CD4-positive, alpha-beta memory T cell (primary cell): ENCODE measurements around the gene TRIM71. TPM values are rescaled to one million over a fixed set of nuclear protein-coding genes. Genes with fewer than 3 reads are reported as not detected.
A peak's percentile ranks its signal among the peaks of the same experiment; 100 is the strongest.
"Not testable (repeated sequence)": the region's sequence is repeated elsewhere in the genome, so short reads cannot be mapped to it uniquely, and the experiment has no call there.

Experiments
- CTCF ChIA-PET: fragments of 350-600 bp; sonication (Branson Sonifier 250); formaldehyde crosslinking; loops from one replicate; lab custom pipeline; 2021; ENCODE audit warnings: inconsistent platforms; ENCODE audit not compliant: partially characterized antibody; lab: Charles Lee
- POLR2A ChIA-PET: fragments of 350-600 bp; sonication (Branson Sonifier 250); formaldehyde crosslinking; loops from one replicate; lab custom pipeline; 2021; ENCODE audit not compliant: partially characterized antibody; lab: Charles Lee
- DNase-seq, 5 donors: peaks; one replicate each; pipeline versions ENCODE4 v3.0.0 to v3.0.0-alpha.2; 2020 to 2022; ENCODE audit warnings: mixed read lengths in 1 of 5
- H3K27ac ChIP-seq: one replicate; pipeline ENCODE4 v1.7.0; 2013; ENCODE audit warnings: low read depth, low read length
- H3K27me3 ChIP-seq: 2 replicates; pipeline ENCODE4 v1.7.0; 2013; ENCODE audit warnings: mild to moderate bottlenecking, low read length, moderate library complexity; ENCODE audit not compliant: insufficient read depth
- H3K36me3 ChIP-seq: 2 replicates; pipeline ENCODE4 v1.7.0; 2013; ENCODE audit warnings: mild to moderate bottlenecking, low read length, moderate library complexity; ENCODE audit not compliant: insufficient read depth
- H3K4me1 ChIP-seq: 2 replicates; pipeline ENCODE4 v1.7.0; 2013; ENCODE audit warnings: mild to moderate bottlenecking, low read length, moderate library complexity; ENCODE audit not compliant: insufficient read depth
- H3K4me3 ChIP-seq, 2 donors: one replicate each; pipeline ENCODE4 v1.7.0; 2013; ENCODE audit warnings: low read length in 2 of 2, mild to moderate bottlenecking in 1 of 2
- H3K9me3 ChIP-seq, 2 donors: one replicate each; pipeline ENCODE4 v1.7.0; 2013; ENCODE audit warnings: low read length in 2 of 2, control low read depth in 1 of 2; ENCODE audit not compliant: control insufficient read depth in 1 of 2
- H3K27ac Mint-ChIP-seq, 7 donors: one replicate each; pipeline ENCODE4 v1.8.0; 2020 to 2021; ENCODE audit warnings: mixed read lengths in 7 of 7, mild to moderate bottlenecking in 6 of 7, inconsistent platforms in 3 of 7, moderate library complexity in 3 of 7
- H3K27me3 Mint-ChIP-seq, 2 donors: one replicate each; pipeline ENCODE4 v1.8.0; 2020 to 2021; ENCODE audit warnings: mixed read lengths in 2 of 2
- H3K36me3 Mint-ChIP-seq, 2 donors: one replicate each; pipeline ENCODE4 v1.8.0; 2020 to 2021; ENCODE audit warnings: mixed read lengths in 2 of 2, inconsistent platforms in 1 of 2, mild to moderate bottlenecking in 1 of 2
- H3K4me1 Mint-ChIP-seq, 4 donors: one replicate each; pipeline ENCODE4 v1.8.0; 2020 to 2021; ENCODE audit warnings: mixed read lengths in 4 of 4, mild to moderate bottlenecking in 1 of 4
- H3K4me3 Mint-ChIP-seq, 8 donors: one replicate each; pipeline ENCODE4 v1.8.0; 2020 to 2021; ENCODE audit warnings: mixed read lengths in 8 of 8, mild to moderate bottlenecking in 7 of 8, moderate library complexity in 6 of 8, inconsistent platforms in 3 of 8
- H3K9me3 Mint-ChIP-seq, 8 donors: one replicate each; pipeline ENCODE4 v1.8.0; 2020 to 2021; ENCODE audit warnings: mixed read lengths in 8 of 8, mild to moderate bottlenecking in 5 of 8, inconsistent platforms in 3 of 8, moderate library complexity in 1 of 8
- intact Hi-C: fragments of 100-400 bp; cut with micrococcal nuclease; formaldehyde crosslinking; loops from one replicate; pipeline ENCODE4 v1.15.1; 2023
- polyA plus RNA-seq, 2 donors: library from polyadenylated mRNA; unstranded; fragments of 300-500 nt; fragmentation: Illumina TruSeq; gene quantifications; one replicate each; pipeline ENCODE4 v1.2.3, GENCODE V29; 2021
- total RNA-seq, 2 experiments: library from RNA; stranded (reverse); gene quantifications; one replicate each; pipeline ENCODE4 v1.2.3, GENCODE V29; 2021

The TRIM71 gene
- total and polyA plus RNA-seq, 4 experiments from 2014 or later: not detected

DNA sequence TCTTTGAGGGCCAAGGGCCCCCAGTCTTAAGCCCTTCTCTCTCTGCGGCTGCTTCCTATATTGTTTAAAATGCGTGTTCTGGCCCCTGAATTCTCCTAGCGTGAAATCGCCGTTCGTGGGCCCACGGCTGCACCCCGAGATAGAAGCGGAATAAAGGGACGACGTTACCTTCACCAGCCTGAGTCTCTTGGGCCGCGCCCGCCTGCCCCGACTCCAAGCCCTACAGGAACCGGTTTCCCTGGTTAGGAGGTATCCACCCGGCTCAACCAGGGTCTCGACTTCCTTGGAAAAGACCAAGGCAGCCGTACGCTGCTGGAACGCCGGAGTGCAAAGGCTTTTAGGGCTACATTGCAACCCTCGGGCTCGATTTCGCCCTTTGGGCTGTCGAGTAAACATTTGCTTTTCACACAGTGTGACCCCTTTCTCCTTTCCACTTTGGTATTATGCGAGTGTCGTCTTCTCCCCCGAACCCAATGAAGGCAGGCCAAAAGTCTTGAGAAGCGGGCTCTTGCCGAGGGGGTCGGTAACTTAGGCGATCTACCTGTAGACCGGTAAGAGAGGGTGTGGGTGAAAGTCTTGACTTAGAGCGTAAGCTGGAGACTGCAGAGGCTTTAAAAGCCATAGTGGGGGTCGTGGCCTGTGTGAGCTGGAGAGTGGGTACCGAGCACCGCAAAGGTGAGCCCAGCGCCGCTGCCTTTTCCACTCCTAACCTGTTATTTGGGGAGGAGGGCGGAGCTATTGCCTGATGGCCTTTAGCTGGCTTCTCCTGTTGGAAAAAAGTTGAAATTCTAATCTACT lies 2.0 kb downstream of the TRIM71 start:
- POLR2A ChIA-PET: no interaction called here
- peaks cover 32 to 35% of the 10 kb centered on the region in 2 donors for H3K27me3 Mint-ChIP-seq

DNA sequence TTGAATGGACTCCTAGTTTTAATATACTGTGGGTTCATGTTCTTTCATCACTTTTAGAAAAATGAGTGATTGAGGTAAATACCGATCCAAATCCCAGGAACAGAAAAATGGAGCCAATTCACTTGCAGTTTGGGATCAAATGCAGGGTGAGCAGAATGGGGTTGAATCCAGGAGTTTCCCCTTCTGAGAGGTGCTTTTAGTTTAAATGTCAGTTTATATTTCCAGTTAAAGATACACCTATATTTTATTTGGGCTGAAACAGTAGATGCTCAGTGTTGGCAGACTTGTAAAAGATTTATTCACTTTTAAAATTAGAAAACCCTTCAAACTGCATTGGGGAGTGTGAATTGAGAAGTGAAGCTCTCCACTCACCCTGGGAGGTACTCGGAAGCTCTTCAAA lies 2.6 kb downstream of the TRIM71 start:
- Histone ChIP-seq H3K4me1 (peaks cover 5% of the 10 kb centered on the region), H3K27ac (no peak overlapping the region), H3K4me3 (no peak overlapping the region), H3K36me3 (no peaks in the 10 kb centered on the region), H3K9me3 (no peaks in the 10 kb centered on the region), H3K27me3 (no peaks in the 10 kb centered on the region)
- Mint-ChIP-seq H3K27me3 (peaks cover 31 to 33% of the 10 kb centered on the region in 2 donors), H3K9me3 (peaks cover 0 to 3% (median 0%) of the 10 kb centered on the region in 8 donors), H3K4me1 (peaks cover 5 to 21% (median 16%) of the 10 kb centered on the region in 4 donors), H3K36me3 (no peaks in the 10 kb centered on the region), H3K4me3 (peak overlapping the region in 3 of 8 donors; percentile 21 to 66 (median 24)), H3K27ac (no peak overlapping the region)
- no peak for DNase-seq
- ChIA-PET POLR2A (no interaction called here), CTCF (interaction anchor here (1.4 kb wide), 1 partner anchor 10 kb away, joined by 4 read pairs; no protein-coding TSS in a partner anchor)
- intact Hi-C loops: no loop called here

More for the DNA sequence above, 2.0 kb downstream of the TRIM71 start:
- Mint-ChIP-seq H3K4me1 (peaks cover 6 to 23% (median 17%) of the 10 kb centered on the region in 4 donors), H3K9me3 (peaks cover 0 to 3% (median 0%) of the 10 kb centered on the region in 8 donors), H3K27ac (no peak overlapping the region), H3K36me3 (no peaks in the 10 kb centered on the region), H3K4me3 (peak overlapping the region in 6 of 8 donors; percentile 5 to 75 (median 45))
- Histone ChIP-seq H3K4me3 (no peak overlapping the region), H3K27me3 (no peaks in the 10 kb centered on the region), H3K36me3 (no peaks in the 10 kb centered on the region), H3K4me1 (peaks cover 5% of the 10 kb centered on the region), H3K9me3 (no peaks in the 10 kb centered on the region), H3K27ac (no peak overlapping the region)
- CTCF ChIA-PET: interaction anchor here (1.4 kb wide), 1 partner anchor 11 kb away, joined by 4 read pairs; no protein-coding TSS in a partner anchor
- no peak for DNase-seq
- intact Hi-C loops: no loop called here

DNA sequence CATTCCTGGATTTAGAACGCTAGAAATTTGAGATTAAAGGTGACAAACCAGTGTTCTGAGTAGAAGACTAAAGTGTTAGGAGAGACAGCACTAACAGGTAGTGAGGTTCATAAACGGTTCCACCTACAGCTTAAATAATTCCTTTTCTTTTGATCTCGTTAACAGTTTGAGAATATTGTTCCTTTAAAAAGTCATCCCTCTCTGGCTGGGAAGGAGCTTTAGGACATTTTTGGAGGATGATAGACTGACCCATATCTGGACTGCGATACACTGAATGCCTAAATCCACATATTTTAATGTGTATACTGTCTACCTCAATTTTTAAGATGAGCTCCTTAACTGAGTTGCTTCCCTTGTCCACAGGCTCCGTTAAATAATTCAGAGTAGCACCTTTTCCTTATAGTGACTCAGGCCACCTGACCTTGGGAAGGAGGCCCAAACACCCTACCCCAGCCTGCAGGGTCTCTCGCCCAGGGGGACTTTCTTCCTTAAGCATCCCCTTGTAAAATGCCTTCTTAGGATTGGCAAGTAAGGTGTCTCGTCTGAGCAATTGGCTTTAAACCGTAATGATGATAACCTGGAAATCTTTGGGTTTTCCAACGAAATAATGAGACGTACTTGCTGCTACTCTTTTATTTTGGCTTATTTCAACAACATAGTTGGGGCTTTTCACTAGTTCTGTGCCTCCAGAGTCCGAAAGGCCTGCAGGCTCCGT lies 3.3 kb downstream of the TRIM71 start:
- Histone ChIP-seq H3K27ac (no peak overlapping the region), H3K9me3 (no peaks in the 10 kb centered on the region), H3K27me3 (no peaks in the 10 kb centered on the region), H3K4me1 (peaks cover 5% of the 10 kb centered on the region), H3K4me3 (no peak overlapping the region), H3K36me3 (no peaks in the 10 kb centered on the region)
- Mint-ChIP-seq H3K4me1 (peaks cover 2 to 16% (median 13%) of the 10 kb centered on the region in 4 donors), H3K27ac (no peak overlapping the region), H3K9me3 (peaks cover 0 to 3% (median 0%) of the 10 kb centered on the region in 8 donors), H3K4me3 (no peak overlapping the region), H3K27me3 (peaks cover 26 to 32% of the 10 kb centered on the region in 2 donors), H3K36me3 (no peaks in the 10 kb centered on the region)
- ChIA-PET CTCF (interaction anchor here (1.4 kb wide), 1 partner anchor 9 kb away, joined by 4 read pairs; no protein-coding TSS in a partner anchor), POLR2A (no interaction called here)
- DNase-seq: no peak
- intact Hi-C loops: no loop called here

DNA sequence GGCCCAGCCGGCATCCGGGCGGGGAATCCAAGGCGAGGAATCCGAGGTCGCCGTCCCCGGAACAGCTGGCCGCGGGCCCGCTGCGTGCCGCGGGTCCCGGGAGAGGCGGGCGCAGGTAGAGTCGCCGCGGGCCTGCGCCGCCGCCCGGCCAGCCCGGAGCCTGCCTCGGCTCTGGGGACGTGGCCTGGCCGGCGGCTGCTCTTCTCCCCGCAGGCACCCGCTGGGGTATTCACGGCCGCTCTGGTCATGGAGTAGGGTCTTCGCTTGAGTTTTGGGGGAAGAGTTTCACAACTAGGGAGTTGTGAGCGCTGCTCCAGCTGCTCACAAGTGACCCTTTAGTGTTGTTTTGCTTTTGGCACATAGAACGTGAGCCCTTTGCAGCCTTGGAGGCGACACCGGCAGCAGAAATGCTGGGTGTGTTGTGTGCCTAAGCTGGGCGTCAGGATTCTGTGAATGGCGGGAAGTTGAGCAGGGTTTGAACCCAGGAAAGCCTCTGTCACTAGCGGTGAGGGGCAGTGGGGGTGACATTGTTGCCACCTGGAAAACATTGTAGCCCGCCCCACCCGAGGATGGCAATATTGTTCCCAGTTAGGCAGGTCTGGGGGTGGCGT lies 4.0 kb downstream of the TRIM71 start:
- Histone ChIP-seq H3K27me3 (no peaks in the 10 kb centered on the region), H3K4me1 (peaks cover 5% of the 10 kb centered on the region), H3K36me3 (no peaks in the 10 kb centered on the region), H3K9me3 (no peaks in the 10 kb centered on the region), H3K27ac (no peak overlapping the region), H3K4me3 (no peak overlapping the region)
- ChIA-PET CTCF (no interaction called here), POLR2A (no interaction called here)
- peaks cover 2 to 16% (median 13%) of the 10 kb centered on the region in 4 donors for H3K4me1 Mint-ChIP-seq
- intact Hi-C loops: no loop called here
- H3K27me3 Mint-ChIP-seq: peaks cover 27 to 32% of the 10 kb centered on the region in 2 donors
- no peaks in the 10 kb centered on the region for H3K36me3 Mint-ChIP-seq
- H3K9me3 Mint-ChIP-seq: peaks cover 0 to 3% (median 0%) of the 10 kb centered on the region in 8 donors
- H3K4me3 Mint-ChIP-seq: no peak overlapping the region
- DNase-seq: no peak
- no peak overlapping the region for H3K27ac Mint-ChIP-seq

DNA sequence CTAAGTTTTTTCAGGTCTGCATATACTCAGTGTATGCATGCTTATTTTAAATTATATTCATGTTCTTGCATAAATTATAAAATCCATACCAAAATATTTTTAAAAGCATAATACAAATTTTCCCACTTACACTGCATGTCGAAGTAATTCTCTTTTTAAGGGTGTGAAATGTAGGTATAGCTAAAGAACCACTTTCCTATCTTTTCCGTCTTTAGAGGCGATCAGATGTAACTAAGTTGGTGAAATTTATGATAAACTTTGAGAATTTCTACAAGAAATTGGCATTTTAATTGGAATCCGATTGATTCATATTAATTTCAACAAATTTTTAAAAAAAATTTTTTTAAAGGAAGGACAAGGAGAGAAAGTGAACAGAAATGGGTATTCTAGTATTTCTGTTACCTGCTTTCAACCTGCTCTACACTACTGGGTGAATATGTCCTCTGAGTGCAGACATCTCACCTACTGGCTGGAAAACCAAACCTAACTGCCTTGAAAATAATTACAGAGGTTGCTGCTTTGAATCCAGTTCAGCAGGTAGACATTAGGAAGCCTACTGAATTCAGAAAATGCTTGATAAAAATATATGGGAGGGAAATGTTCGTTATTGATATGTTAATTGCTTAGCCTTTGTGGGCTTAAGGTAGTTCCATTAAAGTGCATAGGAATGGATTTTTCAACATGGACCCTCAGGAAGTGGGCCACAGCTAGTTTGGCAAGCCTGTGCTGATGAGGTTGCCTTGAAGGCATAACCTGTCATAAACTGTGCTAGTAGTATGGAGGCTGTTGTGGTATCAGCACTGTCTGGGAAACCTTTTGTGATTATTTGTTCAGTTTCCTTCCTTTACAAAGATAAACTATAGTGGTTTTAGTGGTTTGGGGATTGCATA lies 5.1 kb downstream of the TRIM71 start:
- peaks cover 0 to 3% (median 0%) of the 10 kb centered on the region in 8 donors for H3K9me3 Mint-ChIP-seq
- ChIA-PET CTCF (no interaction called here), POLR2A (no interaction called here)
- Histone ChIP-seq H3K4me3 (no peak overlapping the region), H3K27me3 (no peaks in the 10 kb centered on the region), H3K27ac (no peak overlapping the region), H3K9me3 (no peaks in the 10 kb centered on the region), H3K36me3 (no peaks in the 10 kb centered on the region), H3K4me1 (peaks cover 5% of the 10 kb centered on the region)
- no peaks in the 10 kb centered on the region for H3K36me3 Mint-ChIP-seq
- no peak for DNase-seq
- peaks cover 29% of the 10 kb centered on the region in 2 donors for H3K27me3 Mint-ChIP-seq
- no peak overlapping the region for H3K4me3 Mint-ChIP-seq
- peaks cover 0 to 14% (median 8%) of the 10 kb centered on the region in 4 donors for H3K4me1 Mint-ChIP-seq
- intact Hi-C loops: no loop called here
- no peak overlapping the region for H3K27ac Mint-ChIP-seq

DNA sequence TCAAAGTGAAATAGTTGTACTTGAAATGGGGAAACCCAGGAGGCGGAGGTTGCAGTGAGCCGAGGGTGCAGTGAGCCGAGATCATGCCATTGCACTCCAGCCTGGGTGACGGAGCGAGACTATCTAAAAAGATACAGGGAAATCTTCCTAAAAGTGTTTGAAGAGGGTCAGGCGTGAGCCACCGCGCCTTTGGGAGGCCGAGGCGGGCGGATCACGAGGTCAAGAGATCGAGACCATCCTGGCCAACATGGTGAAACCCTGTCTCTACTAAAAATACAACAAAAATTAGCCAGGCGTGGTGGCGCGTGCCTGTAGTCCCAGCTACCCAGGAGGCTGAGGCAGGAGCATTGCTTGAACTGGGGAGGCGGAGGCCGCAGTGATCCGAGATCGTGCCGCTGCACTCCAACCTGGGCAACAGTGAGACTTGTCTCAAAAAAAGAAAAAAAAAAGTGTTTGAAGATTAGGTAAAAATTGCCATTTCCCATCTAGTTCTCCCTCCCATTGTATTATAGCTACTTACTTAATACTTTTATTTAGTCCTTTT lies 5.9 kb downstream of the TRIM71 start:
- Mint-ChIP-seq H3K27me3 (peaks cover 29 to 31% of the 10 kb centered on the region in 2 donors), H3K4me1 (peaks cover 0 to 14% (median 6%) of the 10 kb centered on the region in 4 donors)
- H3K9me3 Mint-ChIP-seq, H3K27ac ChIP-seq, H3K4me3 Mint-ChIP-seq, H3K36me3 Mint-ChIP-seq, DNase-seq, CTCF ChIA-PET, H3K9me3 ChIP-seq, POLR2A ChIA-PET, intact Hi-C loops, H3K4me1 ChIP-seq, H3K27ac Mint-ChIP-seq, H3K4me3 ChIP-seq, H3K36me3 ChIP-seq, H3K27me3 ChIP-seq: not testable (repeated sequence)
